ENCODE data around the gene INSIG2.
A peak's percentile ranks its signal among the peaks of the same experiment; 100 is the strongest.

Gene INSIG2
- 5.8 to 8.5 (median 7.3) reads per million in 3 donors for total RNA-seq

- H3K36me3 ChIP-seq (ENCODE audit: control insufficient read depth, insufficient read depth, low read length): no peaks in the 10 kb centered on the region
- DNase-seq: peak; percentile 79 to 84 (median 79)
Measured at GRCh38 chr2:118088051-118089024, at the start of gene INSIG2. Gene INSIG2 (plus strand): TSS chr2:118088471. CDS start chr2:118096557, 8,086 bp downstream.

DNA sequence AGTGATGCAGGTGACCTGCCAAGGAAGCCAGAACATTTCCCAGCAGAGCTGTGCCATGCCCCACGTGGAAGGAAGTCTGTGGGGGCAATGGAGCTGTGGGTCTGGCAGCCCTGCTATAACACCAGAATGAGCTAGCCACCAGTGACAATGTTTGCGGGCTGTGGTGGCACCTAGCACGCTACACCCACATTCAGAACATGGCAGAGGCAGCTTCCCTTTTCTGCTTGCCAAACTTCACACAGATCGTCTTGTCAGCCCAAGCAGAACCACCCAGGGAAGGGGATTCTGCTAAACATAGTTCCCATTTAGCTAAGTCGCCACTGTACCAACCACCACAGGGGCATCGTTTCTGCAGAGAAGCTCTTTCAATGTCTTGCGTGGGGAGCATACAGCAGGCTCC, 47.4 kb upstream of the INSIG2 start:
- Histone ChIP-seq H3K27me3 (replicated peaks; ENCODE audit: control insufficient read depth, insufficient read depth, low read length, poor library complexity, severe bottlenecking) (peaks cover 6% of the 10 kb centered on the region), H3K36me3 (ENCODE audit: control insufficient read depth, insufficient read depth, low read length) (no peaks in the 10 kb centered on the region), H3K27ac (ENCODE audit: insufficient read depth, low read length, poor library complexity, severe bottlenecking) (no peak overlapping the region), H3K4me3 (ENCODE audit: insufficient read depth, low read depth, low read length, poor library complexity, severe bottlenecking) (no peak overlapping the region), H3K4me1 (ENCODE audit: control insufficient read depth, insufficient read depth, low read length, poor library complexity, severe bottlenecking) (no peaks in the 10 kb centered on the region), H3K9me3 (ENCODE audit: control insufficient read depth, low read length) (no peaks in the 10 kb centered on the region)
- DNase-seq: no peak

More at GRCh38 chr2:118088051-118089024, at the start of gene INSIG2:
- Histone ChIP-seq H3K4me1 (ENCODE audit: control insufficient read depth, insufficient read depth, low read length, poor library complexity, severe bottlenecking) (peaks cover 7% of the 10 kb centered on the region), H3K27ac (ENCODE audit: insufficient read depth, low read length, poor library complexity, severe bottlenecking) (peak within 1 kb of the TSS; percentile 73), H3K27me3 (replicated peaks; ENCODE audit: control insufficient read depth, insufficient read depth, low read length, poor library complexity, severe bottlenecking) (no peaks in the 10 kb centered on the region), H3K9me3 (ENCODE audit: control insufficient read depth, low read length) (no peaks in the 10 kb centered on the region), H3K4me3 (ENCODE audit: insufficient read depth, low read depth, low read length, poor library complexity, severe bottlenecking) (peak within 1 kb of the TSS; percentile 90)

DNA sequence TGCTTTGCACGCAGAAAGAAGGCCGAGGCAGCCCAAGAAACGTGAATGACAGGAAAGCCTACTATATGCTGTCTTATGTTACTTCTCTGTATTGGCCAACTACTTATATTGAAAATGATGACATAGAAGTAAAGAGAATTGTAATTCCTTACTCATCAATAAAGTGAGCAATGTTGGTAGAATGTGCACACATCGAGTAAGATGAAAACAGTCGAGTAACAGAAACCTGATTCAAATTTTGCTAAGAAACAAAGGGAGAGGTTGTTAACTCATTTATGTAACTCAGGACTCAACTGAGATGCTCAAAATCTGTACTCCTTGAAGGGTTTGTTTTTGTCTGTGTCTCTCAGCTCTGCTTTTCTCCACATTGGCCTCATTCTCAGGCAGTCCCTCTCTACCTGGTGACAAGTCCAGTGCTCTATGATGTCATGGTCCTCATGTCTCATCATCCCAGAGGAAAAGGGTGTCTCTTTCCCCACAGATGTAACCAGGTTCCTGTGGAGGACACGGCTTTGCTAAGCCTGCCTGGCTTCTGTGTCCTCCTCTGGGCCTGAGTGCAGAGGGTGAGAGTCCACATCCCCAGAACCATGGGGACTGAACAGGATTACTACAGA, 44.1 kb upstream of the INSIG2 start:
- DNase-seq: no peak
- H3K27ac ChIP-seq (ENCODE audit: insufficient read depth, low read length, poor library complexity, severe bottlenecking): no peak overlapping the region
- no peaks in the 10 kb centered on the region for H3K4me1 ChIP-seq (ENCODE audit: control insufficient read depth, insufficient read depth, low read length, poor library complexity, severe bottlenecking)
- H3K36me3 ChIP-seq (ENCODE audit: control insufficient read depth, insufficient read depth, low read length): no peaks in the 10 kb centered on the region
- H3K4me3 ChIP-seq (ENCODE audit: insufficient read depth, low read depth, low read length, poor library complexity, severe bottlenecking): no peak overlapping the region
- H3K27me3 ChIP-seq (replicated peaks; ENCODE audit: control insufficient read depth, insufficient read depth, low read length, poor library complexity, severe bottlenecking): peaks cover 4% of the 10 kb centered on the region
- no peaks in the 10 kb centered on the region for H3K9me3 ChIP-seq (ENCODE audit: control insufficient read depth, low read length)

DNA sequence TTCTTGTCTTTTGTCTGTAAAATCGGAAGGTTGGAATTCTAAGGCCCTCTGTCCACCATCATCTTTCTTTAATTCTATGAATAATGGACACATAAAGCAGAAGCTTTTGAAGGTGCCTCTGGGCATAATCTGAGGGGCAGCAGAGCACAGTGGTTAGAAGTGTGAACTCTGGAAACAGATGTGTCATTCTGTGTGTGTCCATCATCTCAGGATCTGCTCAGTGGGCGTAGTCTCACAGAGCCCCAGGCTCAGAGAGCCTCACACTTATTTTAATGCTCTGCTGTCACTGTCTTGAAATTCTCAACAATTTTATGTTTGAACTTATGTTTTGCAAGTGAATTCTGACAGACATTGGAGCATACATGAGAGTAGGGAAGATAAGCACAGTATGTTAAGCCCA, 43.4 kb upstream of the INSIG2 start:
- Histone ChIP-seq H3K27me3 (replicated peaks; ENCODE audit: control insufficient read depth, insufficient read depth, low read length, poor library complexity, severe bottlenecking) (peaks cover 3% of the 10 kb centered on the region), H3K4me3 (ENCODE audit: insufficient read depth, low read depth, low read length, poor library complexity, severe bottlenecking) (no peak overlapping the region), H3K9me3 (ENCODE audit: control insufficient read depth, low read length) (no peaks in the 10 kb centered on the region), H3K27ac (ENCODE audit: insufficient read depth, low read length, poor library complexity, severe bottlenecking) (no peak overlapping the region), H3K36me3 (ENCODE audit: control insufficient read depth, insufficient read depth, low read length) (no peaks in the 10 kb centered on the region), H3K4me1 (ENCODE audit: control insufficient read depth, insufficient read depth, low read length, poor library complexity, severe bottlenecking) (no peaks in the 10 kb centered on the region)
- no peak for DNase-seq

DNA sequence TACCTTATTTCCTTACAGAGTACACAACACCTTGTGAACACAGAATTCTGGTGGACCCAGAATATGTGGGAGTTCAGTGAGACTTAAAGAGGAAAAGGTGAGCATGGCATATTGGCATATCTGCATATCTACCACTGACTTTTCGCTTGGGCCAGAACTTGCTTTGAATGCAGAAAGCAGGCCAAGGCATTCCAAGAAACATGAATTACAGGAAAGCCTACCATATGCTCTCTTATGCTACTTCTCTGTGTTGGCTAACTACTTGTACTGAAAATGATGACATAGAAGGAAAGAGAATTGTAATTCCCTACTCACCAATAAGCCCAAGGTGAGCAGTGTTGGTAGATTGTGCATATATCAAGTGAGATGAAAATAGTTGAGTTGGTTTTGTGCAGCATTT, 43.0 kb upstream of the INSIG2 start:
- Histone ChIP-seq H3K9me3 (ENCODE audit: control insufficient read depth, low read length) (no peaks in the 10 kb centered on the region), H3K36me3 (ENCODE audit: control insufficient read depth, insufficient read depth, low read length) (no peaks in the 10 kb centered on the region), H3K4me3 (ENCODE audit: insufficient read depth, low read depth, low read length, poor library complexity, severe bottlenecking) (no peak overlapping the region), H3K27ac (ENCODE audit: insufficient read depth, low read length, poor library complexity, severe bottlenecking) (no peak overlapping the region), H3K27me3 (replicated peaks; ENCODE audit: control insufficient read depth, insufficient read depth, low read length, poor library complexity, severe bottlenecking) (peaks cover 3% of the 10 kb centered on the region), H3K4me1 (ENCODE audit: control insufficient read depth, insufficient read depth, low read length, poor library complexity, severe bottlenecking) (no peaks in the 10 kb centered on the region)
- no peak for DNase-seq

DNA sequence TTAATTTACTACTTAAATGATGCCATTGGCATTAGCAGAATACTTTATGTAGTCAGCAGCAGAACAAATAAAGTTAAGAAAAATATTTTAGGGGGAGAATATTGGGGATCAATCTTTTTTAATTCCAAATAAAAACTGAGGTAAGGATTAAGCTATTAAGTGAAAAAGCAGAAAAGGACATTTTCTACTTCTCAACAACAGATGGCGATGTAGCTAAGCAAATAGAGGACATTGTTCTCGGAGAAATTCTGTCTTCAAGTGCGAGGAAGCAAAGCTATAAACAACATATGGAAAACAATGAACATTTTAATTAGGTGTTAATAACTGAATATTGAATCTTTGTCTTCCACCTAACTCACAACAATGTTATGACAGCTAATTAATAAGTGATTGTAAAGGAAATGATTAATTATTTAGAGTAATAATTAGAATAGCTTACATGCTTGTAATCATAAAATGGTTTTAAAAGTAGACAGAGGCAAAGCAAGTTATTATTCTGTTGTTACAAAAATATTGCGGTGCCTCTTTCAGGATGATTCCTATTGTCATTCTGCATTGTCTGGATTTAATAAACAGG, 41.5 kb upstream of the INSIG2 start:
- H3K27ac ChIP-seq (ENCODE audit: insufficient read depth, low read length, poor library complexity, severe bottlenecking): no peak overlapping the region
- peaks cover 3% of the 10 kb centered on the region for H3K27me3 ChIP-seq (replicated peaks; ENCODE audit: control insufficient read depth, insufficient read depth, low read length, poor library complexity, severe bottlenecking)
- no peak for DNase-seq

GRCh38 chr2:118047380-118047826, 40.9 kb upstream of the INSIG2 start:
- Histone ChIP-seq H3K9me3 (ENCODE audit: control insufficient read depth, low read length) (no peaks in the 10 kb centered on the region), H3K27me3 (replicated peaks; ENCODE audit: control insufficient read depth, insufficient read depth, low read length, poor library complexity, severe bottlenecking) (peaks cover 3% of the 10 kb centered on the region), H3K36me3 (ENCODE audit: control insufficient read depth, insufficient read depth, low read length) (no peaks in the 10 kb centered on the region), H3K4me1 (ENCODE audit: control insufficient read depth, insufficient read depth, low read length, poor library complexity, severe bottlenecking) (no peaks in the 10 kb centered on the region), H3K4me3 (ENCODE audit: insufficient read depth, low read depth, low read length, poor library complexity, severe bottlenecking) (no peak overlapping the region), H3K27ac (ENCODE audit: insufficient read depth, low read length, poor library complexity, severe bottlenecking) (no peak overlapping the region)
- no peak for DNase-seq

More for the DNA sequence above, 41.5 kb upstream of the INSIG2 start:
- H3K4me1 ChIP-seq (ENCODE audit: control insufficient read depth, insufficient read depth, low read length, poor library complexity, severe bottlenecking): no peaks in the 10 kb centered on the region
- H3K4me3 ChIP-seq (ENCODE audit: insufficient read depth, low read depth, low read length, poor library complexity, severe bottlenecking): no peak overlapping the region
- H3K36me3 ChIP-seq (ENCODE audit: control insufficient read depth, insufficient read depth, low read length): no peaks in the 10 kb centered on the region
- H3K9me3 ChIP-seq (ENCODE audit: control insufficient read depth, low read length): no peaks in the 10 kb centered on the region

GRCh38 chr2:118048401-118048800, 39.9 kb upstream of the INSIG2 start:
- peaks cover 3% of the 10 kb centered on the region for H3K27me3 ChIP-seq (replicated peaks; ENCODE audit: control insufficient read depth, insufficient read depth, low read length, poor library complexity, severe bottlenecking)
- no peak for DNase-seq
- H3K4me3 ChIP-seq (ENCODE audit: insufficient read depth, low read depth, low read length, poor library complexity, severe bottlenecking): no peak overlapping the region
- H3K36me3 ChIP-seq (ENCODE audit: control insufficient read depth, insufficient read depth, low read length): no peaks in the 10 kb centered on the region
- H3K9me3 ChIP-seq (ENCODE audit: control insufficient read depth, low read length): no peaks in the 10 kb centered on the region
- H3K4me1 ChIP-seq (ENCODE audit: control insufficient read depth, insufficient read depth, low read length, poor library complexity, severe bottlenecking): no peaks in the 10 kb centered on the region
- no peak overlapping the region for H3K27ac ChIP-seq (ENCODE audit: insufficient read depth, low read length, poor library complexity, severe bottlenecking)

- Histone ChIP-seq H3K4me1 (ENCODE audit: control insufficient read depth, insufficient read depth, low read length, poor library complexity, severe bottlenecking) (no peaks in the 10 kb centered on the region), H3K36me3 (ENCODE audit: control insufficient read depth, insufficient read depth, low read length) (no peaks in the 10 kb centered on the region), H3K27ac (ENCODE audit: insufficient read depth, low read length, poor library complexity, severe bottlenecking) (no peak overlapping the region), H3K4me3 (ENCODE audit: insufficient read depth, low read depth, low read length, poor library complexity, severe bottlenecking) (no peak overlapping the region), H3K27me3 (replicated peaks; ENCODE audit: control insufficient read depth, insufficient read depth, low read length, poor library complexity, severe bottlenecking) (peaks cover 3% of the 10 kb centered on the region), H3K9me3 (ENCODE audit: control insufficient read depth, low read length) (no peaks in the 10 kb centered on the region)
- DNase-seq: no peak
Measured at GRCh38 chr2:118049140-118049815, 39.0 kb upstream of the INSIG2 start.
